CD4-positive, alpha-beta T cell treated with Interleukin-2 at 100 ng/mL for 4 hours (primary cell): Measurements from ENCODE around the gene ZYX.

ENCODE experiments used
- DNase-seq: peaks from one replicate; pipeline ENCODE4 v3.0.0-alpha.2; 2020; ENCODE audit warnings: low spot score

ZYX gene

GRCh38 chr7:143380646-143381426 is at the start of gene ZYX:
TSS of gene ZYX (plus strand) at chr7:143381345. CDS start at chr7:143381572, 227 bp downstream.
- DNase-seq, result peak; percentile 90

GRCh38 chr7:143334244-143334643 is 46.9 kb upstream of the ZYX start:
- DNase-seq, result no peak

- DNase-seq, result no peak
Measured at GRCh38 chr7:143337216-143337615, 43.9 kb upstream of the ZYX start.

- no peak for DNase-seq
Measured at GRCh38 chr7:143341842-143342241, 39.3 kb upstream of the ZYX start.

GRCh38 chr7:143343596-143343995 is 37.5 kb upstream of the ZYX start:
- DNase-seq, result no peak

GRCh38 chr7:143345428-143345900 is 35.7 kb upstream of the ZYX start:
- DNase-seq, result peak; percentile 67

- DNase-seq, result no peak
Measured at GRCh38 chr7:143346018-143346417, 35.1 kb upstream of the ZYX start.

GRCh38 chr7:143347950-143348349 is 33.2 kb upstream of the ZYX start:
- no peak for DNase-seq

GRCh38 chr7:143351060-143351459 is 30.1 kb upstream of the ZYX start:
- no peak for DNase-seq

- no peak for DNase-seq
Measured at GRCh38 chr7:143351574-143351973, 29.6 kb upstream of the ZYX start.

GRCh38 chr7:143352531-143353002 is 28.6 kb upstream of the ZYX start:
- DNase-seq, result no peak

- DNase-seq, result no peak
Measured at GRCh38 chr7:143354376-143354775, 26.8 kb upstream of the ZYX start.

GRCh38 chr7:143354965-143355364 is 26.2 kb upstream of the ZYX start:
- DNase-seq, result no peak

- no peak for DNase-seq
Measured at GRCh38 chr7:143355450-143356385, 25.4 kb upstream of the ZYX start.

- DNase-seq, result no peak
Measured at GRCh38 chr7:143356414-143357050, 24.6 kb upstream of the ZYX start.

- DNase-seq, result no peak
Measured at GRCh38 chr7:143358626-143359025, 22.5 kb upstream of the ZYX start.

GRCh38 chr7:143359771-143360353 is 21.3 kb upstream of the ZYX start:
- no peak for DNase-seq

- DNase-seq, result no peak
Measured at GRCh38 chr7:143360788-143361551, 20.2 kb upstream of the ZYX start.

- no peak for DNase-seq
Measured at GRCh38 chr7:143361552-143362130, 19.5 kb upstream of the ZYX start.

GRCh38 chr7:143362131-143363015 is 18.8 kb upstream of the ZYX start, which contains the start of gene FAM131B:
TSS of gene FAM131B (minus strand) at chr7:143362713. CDS start at chr7:143362603, 110 bp downstream.
- peak; percentile 28 for DNase-seq
